HepG2 (cell line): Measurements from ENCODE around the gene ATAD3A.

ENCODE experiments used
- ATF1 ChIP-seq: IDR thresholded peaks from 2 replicates; pipeline ENCODE4 v1.6.1; 2016; ENCODE audit warnings: mild to moderate bottlenecking, control low read depth
- ATF4 ChIP-seq, 2 experiments: fragments of 450-650 bp in 1 of 2; sonication (generic) in 1 of 2; formaldehyde crosslinking; IDR thresholded peaks; 2 replicates each; pipeline versions ENCODE4 v1.5.0 to v1.8.0; 2020 to 2022; ENCODE audit warnings: mild to moderate bottlenecking in 1 of 2, missing genetic modification reagents in 1 of 2
- CTCF ChIP-seq: sonication (generic); formaldehyde crosslinking; IDR thresholded peaks from 2 replicates; pipeline ENCODE4 v1.5.0; 2020; ENCODE audit warnings: mild to moderate bottlenecking, missing genetic modification reagents, moderate library complexity
- ETV6 ChIP-seq: sonication (generic); formaldehyde crosslinking; conservative IDR thresholded peaks from 2 replicates; pipeline ENCODE4 v1.4.0; 2020; ENCODE audit warnings: missing genetic modification reagents
- RFXAP ChIP-seq: sonication (generic); formaldehyde crosslinking; IDR thresholded peaks from 2 replicates; pipeline ENCODE4 v1.4.0; 2020; ENCODE audit warnings: missing genetic modification reagents, borderline replicate concordance
- SETDB1 ChIP-seq: sonication (generic); formaldehyde crosslinking; IDR thresholded peaks from 2 replicates; pipeline ENCODE4 v1.5.1; 2020; ENCODE audit warnings: missing genetic modification reagents, mild to moderate bottlenecking, borderline replicate concordance
- UBTF ChIP-seq: sonication (generic); formaldehyde crosslinking; IDR thresholded peaks from 2 replicates; pipeline ENCODE4 v1.4.0; 2020; ENCODE audit warnings: mild to moderate bottlenecking, missing genetic modification reagents
- ZBTB8A ChIP-seq: sonication (generic); formaldehyde crosslinking; IDR thresholded peaks from 2 replicates; pipeline ENCODE4 v1.4.0; 2020; ENCODE audit warnings: mild to moderate bottlenecking, low read depth, missing genetic modification reagents, borderline replicate concordance
- ZNF317 ChIP-seq: sonication (generic); formaldehyde crosslinking; IDR thresholded peaks from 2 replicates; pipeline ENCODE4 v1.5.0; 2020; ENCODE audit warnings: mild to moderate bottlenecking, missing genetic modification reagents
- ZNF713 ChIP-seq: sonication (generic); formaldehyde crosslinking; IDR thresholded peaks from 2 replicates; pipeline ENCODE4 v1.4.0; 2020; ENCODE audit warnings: mild to moderate bottlenecking, missing genetic modification reagents

DNA sequence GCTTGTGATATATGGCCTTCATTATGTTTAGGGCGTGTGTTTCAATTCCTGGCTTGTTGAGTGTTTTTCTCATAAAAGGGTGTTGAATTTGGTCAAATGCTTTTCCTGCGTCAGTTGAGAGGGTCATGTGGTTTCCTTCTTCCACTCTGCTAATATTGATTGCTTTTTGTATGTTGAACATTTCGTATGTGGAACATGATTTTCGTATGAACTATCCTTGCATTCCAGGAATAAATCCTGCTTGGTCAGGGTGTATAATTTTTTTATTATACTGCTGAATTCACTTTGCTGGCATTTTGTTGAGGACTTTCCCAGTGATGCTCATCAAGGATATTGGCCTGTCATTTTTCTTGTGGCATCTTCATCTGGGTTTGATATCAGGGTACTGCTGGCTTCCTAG is 4.7 kb upstream of the ATAD3A start:
- no peak for TF ChIP-seq ZBTB8A (CRISPR knock-in tag)
- TF ChIP-seq ATF4 (CRISPR knock-in tag; IDR thresholded peaks at IDR 0.05) = no peak
- no peak for TF ChIP-seq ZNF713 (CRISPR knock-in tag)
- TF ChIP-seq ETV6 = no peak
- TF ChIP-seq ATF1 (CRISPR knock-in tag) = no peak
- TF ChIP-seq CTCF (CRISPR knock-in tag) = no peak
- no peak for TF ChIP-seq ZNF317
- no peak for TF ChIP-seq RFXAP (CRISPR knock-in tag)
- TF ChIP-seq SETDB1 = no peak
- TF ChIP-seq UBTF = no peak
